ENCODE data around the gene PTPRT.

Gene PTPRT

GRCh38 chr20:42113236-42113635 lies 1076.5 kb downstream of the PTPRT start:
- no peak for DNase-seq (ENCODE audit: low spot score)

DNA sequence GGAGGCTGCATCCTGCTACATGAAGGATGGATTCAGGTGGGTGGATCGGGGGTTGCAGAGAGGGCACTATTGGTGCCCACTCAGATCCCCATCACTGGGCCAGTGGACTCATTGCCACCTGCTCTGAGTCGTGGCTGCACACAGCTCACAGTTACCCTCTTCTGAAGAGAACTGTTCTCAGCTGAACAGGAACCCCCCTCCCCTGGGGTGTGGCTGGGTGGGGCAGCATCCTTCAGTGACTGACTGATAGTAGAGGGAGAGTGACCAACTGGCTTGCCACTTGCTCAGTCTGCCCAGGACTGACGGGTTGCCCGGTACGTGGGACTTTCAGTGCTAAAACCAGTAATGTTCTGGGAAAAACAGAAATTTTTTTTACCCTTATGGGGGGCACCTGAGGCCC lies 1077.5 kb downstream of the PTPRT start:
- no peak for DNase-seq (ENCODE audit: low spot score)

DNA sequence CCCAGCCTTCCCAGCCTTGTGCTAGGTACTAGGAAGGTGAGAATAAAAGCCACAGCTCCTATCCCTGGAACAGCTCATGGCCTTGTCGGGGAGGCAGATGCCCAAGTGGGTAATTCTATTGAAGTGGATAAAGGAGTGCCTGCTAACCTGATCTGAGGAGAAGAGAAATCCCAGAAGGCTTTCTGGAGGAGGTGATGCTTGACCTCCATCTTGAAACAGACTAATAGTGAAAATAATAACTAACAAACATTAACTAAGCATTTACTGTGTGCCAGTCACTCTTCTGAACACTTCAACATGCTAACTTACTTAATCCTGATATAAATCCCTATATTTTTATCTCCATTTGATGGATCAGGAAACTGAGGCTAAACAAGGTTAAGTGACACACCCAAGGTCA lies 1078.4 kb downstream of the PTPRT start:
- no peak for DNase-seq (ENCODE audit: low spot score)

DNA sequence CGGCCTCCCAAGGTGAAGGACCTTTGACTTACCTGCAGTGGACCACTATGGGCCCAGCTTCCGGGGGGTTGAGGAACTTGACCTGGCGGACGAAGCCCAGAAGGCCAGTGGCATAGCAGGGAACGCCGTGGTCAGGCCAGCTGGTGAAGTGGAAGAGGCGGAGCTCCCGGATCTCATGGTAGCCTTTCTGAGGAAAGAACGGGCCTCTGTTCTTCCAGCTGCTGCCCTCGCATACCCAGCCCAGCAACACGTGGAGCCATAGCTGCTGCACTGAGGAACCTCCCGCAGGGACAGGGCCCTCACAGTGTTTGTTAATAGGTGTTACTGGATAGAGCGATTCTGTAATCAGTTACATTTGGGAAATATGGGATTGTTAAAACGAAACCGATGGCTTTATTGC lies 1079.4 kb downstream of the PTPRT start:
- no peak for DNase-seq (ENCODE audit: low spot score)

GRCh38 chr20:42102000-42102399 lies 1087.7 kb downstream of the PTPRT start:
- no peak for DNase-seq (ENCODE audit: low spot score)

DNA sequence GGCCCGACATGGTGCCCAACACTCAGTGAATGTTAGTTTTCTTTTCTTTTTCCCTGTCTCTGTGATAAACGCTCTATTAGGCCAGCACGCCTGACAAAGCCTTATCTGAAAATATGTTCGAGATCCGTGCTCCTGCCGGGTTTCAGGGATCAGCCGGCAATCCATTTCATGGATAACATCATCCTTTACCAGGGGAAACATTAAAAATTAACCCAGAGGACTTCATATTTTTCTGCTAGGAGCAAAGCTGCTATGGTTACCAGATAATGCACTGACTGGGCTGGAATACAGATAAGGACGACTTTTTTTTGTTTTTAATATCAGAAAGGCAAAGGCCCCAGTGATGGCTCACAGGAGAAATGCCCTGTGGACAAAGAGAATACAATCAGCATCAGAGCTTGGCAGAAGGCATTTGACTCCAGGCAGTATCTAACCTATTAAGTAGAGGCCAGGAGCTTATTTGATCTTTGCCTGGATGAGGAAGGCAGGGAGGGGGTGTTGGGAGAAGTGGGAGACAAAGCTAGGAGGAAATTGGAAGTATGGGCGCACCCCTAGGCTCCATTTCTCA lies 1089.5 kb downstream of the PTPRT start:
- DNase-seq (ENCODE audit: low spot score) = no peak

DNA sequence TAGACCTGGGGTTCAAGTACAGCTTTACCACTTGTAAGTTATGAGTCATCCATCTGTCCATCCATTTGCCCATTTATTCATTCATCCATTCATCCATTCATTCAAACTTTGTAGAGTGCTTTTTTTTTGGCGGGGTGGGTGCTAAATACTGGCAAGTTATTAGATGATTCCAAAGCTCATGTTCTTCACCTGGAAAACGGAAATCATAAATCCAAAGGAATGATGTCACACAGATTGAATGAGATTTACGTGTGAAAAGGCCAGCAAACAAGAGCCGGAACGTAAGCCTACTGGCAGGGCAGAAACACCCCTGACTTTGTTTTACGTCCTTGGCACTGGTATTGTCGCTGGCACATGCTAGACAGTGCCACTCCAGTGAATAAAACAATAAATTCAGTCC lies 1090.6 kb downstream of the PTPRT start:
- no peak for DNase-seq (ENCODE audit: low spot score)

DNA sequence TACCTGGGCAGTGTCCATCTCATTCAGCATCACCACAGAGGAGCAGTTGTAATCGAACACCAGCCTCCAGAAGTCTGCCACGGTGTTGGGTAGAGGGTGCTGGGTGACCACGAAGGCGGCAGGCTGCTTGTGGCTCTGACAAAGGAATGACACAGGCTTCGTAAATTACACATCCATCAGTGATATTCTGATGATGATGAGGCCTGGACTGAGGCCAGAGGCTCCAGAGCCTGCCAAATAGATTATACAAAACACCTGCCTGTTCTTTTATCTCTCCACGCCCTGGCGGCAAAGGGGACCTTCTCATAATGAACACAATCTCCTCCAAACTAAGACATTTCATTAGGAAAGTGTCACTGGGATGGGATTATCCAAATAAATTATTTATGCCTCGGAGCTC lies 1091.3 kb downstream of the PTPRT start:
- no peak for DNase-seq (ENCODE audit: low spot score)

DNA sequence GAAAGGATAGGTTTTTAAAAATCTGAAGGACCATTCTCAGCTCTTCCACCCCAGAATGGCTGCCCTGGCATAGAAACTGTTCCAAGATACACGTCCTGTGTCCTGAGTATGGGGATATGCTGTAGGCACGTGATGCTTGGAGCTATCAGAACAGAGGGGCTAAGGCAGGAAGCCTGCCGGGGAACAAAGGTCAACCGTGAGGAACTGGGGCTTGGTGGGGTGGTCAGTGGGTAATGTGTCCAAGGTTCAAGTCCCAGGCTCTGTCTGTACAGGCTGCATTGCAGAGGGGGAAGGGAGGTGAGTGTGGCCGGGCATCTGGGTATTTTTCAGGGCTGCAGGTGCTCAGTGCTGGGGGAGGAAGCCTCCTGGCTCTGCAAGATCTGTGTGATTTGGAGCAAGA lies 1092.0 kb downstream of the PTPRT start:
- DNase-seq (ENCODE audit: low spot score) = no peak

DNA sequence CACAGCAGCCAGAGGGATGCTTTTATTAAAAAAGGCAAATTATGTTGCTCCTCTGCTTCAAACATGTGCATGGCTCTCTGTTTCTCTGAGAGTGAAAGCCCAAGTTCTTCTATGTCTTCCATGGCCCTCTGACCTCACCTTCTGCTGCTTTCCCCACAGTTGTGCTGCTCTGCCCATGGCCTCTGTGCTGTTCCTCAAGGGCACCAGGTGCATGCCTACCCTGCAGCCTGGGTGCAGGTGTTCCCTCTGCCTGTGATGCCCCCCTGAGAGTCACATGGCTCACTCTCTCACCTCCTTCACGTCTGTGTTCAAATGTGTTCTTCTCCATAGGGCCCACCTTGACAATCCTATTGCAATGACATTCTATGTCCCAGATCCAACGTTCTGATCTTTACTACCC lies 1094.5 kb downstream of the PTPRT start:
- no peak for DNase-seq (ENCODE audit: low spot score)

DNA sequence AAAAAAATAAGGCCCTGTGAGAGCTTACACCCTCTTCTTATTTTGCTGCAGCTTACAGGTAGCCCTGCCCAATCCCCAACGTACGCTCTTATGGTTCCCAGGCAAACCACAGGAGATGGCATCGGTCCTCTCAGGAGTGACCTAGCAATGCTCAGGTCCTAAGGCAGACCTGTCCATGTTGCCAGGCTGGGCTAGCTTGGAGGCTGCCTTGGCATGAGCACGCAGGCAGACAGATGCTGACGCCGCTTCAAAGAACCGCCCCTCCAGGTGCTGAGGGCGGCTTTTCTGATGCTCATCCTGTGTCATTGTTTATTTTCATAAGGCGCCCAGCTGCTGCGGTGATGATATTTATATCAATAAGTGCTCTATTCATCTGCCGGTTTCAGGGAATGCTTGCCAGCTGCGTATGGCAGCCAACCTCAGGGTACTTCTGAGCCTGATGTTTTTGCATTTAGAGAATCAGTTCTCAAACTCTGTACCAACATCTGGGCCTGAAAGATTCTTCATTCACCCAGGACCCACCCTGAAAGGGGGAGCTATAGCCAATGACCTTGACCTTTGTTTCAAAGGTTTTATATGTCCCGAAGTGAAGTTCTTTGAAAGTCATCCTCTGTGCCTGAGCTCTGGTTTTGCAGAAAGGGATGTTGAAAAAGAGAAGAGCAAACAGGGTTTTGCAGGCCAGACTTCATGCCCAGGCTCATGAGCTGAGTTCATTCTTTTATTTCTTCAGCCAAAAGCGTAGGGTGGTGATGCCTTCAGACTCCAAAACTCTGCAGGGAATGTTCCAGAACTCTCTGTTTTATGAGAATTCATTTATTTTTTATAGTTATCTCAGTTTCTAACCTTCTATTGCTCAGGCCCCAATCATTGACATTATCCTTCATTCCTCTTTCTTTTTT lies 1095.9 kb downstream of the PTPRT start:
- no peak for DNase-seq (ENCODE audit: low spot score)

- no peak for DNase-seq (ENCODE audit: low spot score)
Measured at GRCh38 chr20:42093041-42093440, 1096.7 kb downstream of the PTPRT start.

DNA sequence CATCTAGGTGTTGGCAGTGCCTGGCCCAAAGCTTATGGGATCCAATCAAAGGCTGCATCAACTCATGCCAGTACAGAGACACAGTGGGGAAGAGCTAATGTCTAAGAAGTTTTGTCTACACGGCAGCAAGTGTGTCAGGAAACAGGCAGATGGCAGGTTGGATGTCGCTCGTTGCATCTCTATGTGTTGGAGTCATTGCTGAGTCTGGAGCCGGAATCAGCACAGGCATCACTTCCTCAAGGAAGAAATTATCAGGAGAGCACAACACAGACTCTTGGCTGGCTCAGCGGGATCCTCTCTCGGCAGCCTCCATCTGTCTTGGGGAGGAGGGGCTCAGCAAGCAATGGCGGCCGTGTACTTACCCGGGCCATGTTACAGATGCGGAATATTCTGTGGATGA lies 1104.3 kb downstream of the PTPRT start:
- no peak for DNase-seq (ENCODE audit: low spot score)

DNA sequence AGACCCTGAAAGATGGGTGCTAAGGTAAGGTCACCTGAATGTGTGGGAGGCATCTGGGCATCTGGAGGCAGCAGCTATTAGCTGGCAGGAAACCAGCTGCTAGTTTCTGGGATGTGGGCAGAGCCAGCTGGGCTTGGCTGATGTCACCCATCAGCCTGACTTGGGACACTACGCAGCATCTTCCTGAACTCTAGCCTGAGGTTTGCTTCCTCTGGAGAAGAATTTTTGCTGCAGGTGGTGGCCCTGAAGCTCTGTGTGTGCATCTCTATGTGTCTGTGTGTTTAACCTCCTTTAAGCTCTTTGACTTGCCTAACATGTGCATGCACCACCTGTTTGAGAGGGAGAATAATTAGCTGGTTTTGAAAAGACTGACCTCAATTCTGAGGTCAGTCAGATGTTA lies 1106.4 kb downstream of the PTPRT start:
- no peak for DNase-seq (ENCODE audit: low spot score)

DNA sequence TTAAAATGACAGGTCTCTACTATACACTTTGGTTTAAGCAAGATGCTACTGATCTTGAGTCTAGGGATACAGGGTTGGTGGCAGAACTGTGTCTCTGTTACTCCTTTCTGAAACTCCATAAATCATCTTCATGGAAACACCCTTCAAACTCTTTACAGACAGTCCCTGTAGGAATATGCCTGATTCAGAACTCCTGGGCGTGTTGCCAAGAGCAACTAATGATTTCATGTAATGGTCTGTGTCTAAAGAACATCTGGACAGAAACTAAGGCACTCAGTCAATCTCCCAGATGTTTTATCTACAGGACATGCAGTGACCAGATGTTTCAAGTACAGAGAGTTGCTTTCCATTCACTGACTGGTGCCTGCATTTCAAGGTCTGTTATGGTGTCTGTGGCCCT lies 1107.1 kb downstream of the PTPRT start:
- no peak for DNase-seq (ENCODE audit: low spot score)

DNA sequence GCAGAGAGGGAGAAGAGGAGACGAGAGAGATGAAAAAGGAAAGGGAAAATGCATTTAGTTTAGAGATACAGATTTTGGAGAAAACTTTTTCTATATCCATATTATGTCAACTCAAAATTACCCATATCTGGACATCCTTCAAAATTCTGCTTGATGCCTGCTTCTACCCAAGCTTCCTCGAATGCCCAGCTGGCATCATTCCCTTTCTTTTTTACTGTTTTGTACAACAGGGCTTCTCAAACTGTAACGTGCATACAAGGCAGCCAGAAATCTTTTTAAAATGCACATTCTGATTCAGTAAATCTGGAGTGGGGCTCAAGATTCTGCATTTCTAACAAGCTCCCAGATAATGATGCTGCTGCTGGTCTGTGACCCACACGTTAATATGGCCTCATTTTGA lies 1108.8 kb downstream of the PTPRT start:
- DNase-seq (ENCODE audit: low spot score) = no peak

- DNase-seq (ENCODE audit: low spot score) = no peak
Measured at GRCh38 chr20:42074944-42075343, 1114.8 kb downstream of the PTPRT start.

- DNase-seq (ENCODE audit: low spot score) = no peak
Measured at GRCh38 chr20:42067596-42067995, 1122.1 kb downstream of the PTPRT start.

GRCh38 chr20:42067174-42067573 lies 1122.5 kb downstream of the PTPRT start:
- DNase-seq (ENCODE audit: low spot score) = no peak

DNA sequence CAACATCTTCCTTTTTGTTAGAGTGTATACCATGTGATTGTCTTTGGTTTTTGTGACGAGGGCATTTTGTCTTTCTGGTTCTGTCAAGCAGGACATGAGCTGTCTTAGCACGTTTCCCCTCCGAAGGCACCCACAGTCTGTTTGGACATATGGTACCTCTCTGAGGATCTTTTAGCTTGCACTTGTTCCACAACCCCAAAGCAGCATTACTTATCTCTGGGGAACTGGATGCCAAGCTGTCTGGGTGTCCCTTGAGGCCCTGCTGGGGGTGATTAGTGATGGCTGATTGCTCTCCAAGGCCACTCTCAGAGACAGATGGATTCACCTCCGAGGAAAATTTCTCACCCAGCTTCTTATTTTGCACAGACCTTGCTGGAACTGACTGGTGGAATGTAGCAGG lies 1126.6 kb downstream of the PTPRT start:
- DNase-seq (ENCODE audit: low spot score) = no peak

GRCh38 chr20:42053350-42053749 lies 1136.4 kb downstream of the PTPRT start:
- no peak for DNase-seq (ENCODE audit: low spot score)

GRCh38 chr20:42051921-42052320 lies 1137.8 kb downstream of the PTPRT start:
- DNase-seq (ENCODE audit: low spot score) = no peak

- no peak for DNase-seq (ENCODE audit: low spot score)
Measured at GRCh38 chr20:42046371-42047085, 1143.2 kb downstream of the PTPRT start.

Measured in AG08395 (cell line).